NCI-H524 (cell line): ENCODE measurements around the gene HLA-B.
A peak's percentile ranks its signal among the peaks of the same experiment; 100 is the strongest.
"Not testable (repeated sequence)": the region's sequence is repeated elsewhere in the genome, so short reads cannot be mapped to it uniquely, and the experiment has no call there.

Source experiments
- DNase-seq, 2 experiments: peaks; one replicate each; lab custom pipeline; 2025; lab: John Stamatoyannopoulos, UW

The HLA-B gene

GRCh38 chr6:31356946-31357466 lies at the start of gene HLA-B:
TSS of gene HLA-B (minus strand) at chr6:31357179. CDS start at chr6:31357158, 21 bp downstream.
- DNase-seq = peak in 1 of 2 experiments; percentile 31

DNA sequence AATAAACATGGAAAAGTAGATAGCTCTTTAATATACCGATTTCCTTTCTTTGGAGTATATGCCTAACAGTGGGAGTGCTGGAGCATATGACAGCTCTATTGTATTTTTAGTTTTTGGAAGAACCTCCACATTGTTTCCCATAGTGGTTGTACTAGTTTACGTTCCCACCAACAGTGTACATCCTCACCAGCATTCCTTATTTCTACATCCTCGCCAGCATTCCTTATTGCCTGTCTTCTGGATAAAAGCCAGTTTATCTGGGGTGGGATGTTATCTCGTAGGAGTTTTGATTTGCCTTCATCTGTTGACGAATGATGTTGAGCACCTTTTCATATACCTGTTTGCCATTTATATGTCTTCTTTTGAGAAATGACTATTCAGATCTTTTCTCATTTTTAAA lies 49.0 kb upstream of the HLA-B start:
- no peak for DNase-seq

DNA sequence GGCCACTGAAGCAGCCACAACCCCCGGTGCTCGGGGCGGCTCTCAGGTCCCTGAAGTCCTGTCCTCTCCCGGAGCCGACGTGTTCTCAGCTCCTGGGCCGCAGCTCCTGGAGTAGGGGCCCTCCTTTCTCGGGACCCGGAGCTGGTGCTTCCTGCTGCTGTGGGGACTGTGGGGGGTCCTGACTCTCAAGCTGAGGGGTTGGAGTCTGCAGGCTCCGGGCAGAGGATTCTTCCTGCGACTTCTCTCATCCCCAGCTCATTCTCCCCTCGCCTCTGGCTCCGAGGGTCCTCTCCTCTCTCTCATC lies 47.0 kb upstream of the HLA-B start:
- not testable (repeated sequence) for DNase-seq

- DNase-seq = no peak
Measured at GRCh38 chr6:31403283-31404060, 46.5 kb upstream of the HLA-B start, which contains the start of gene MICA. TSS of gene MICA (plus strand) at chr6:31403595. CDS start at chr6:31403633, 38 bp downstream.

GRCh38 chr6:31402324-31403282 lies 45.6 kb upstream of the HLA-B start:
- no peak for DNase-seq

DNA sequence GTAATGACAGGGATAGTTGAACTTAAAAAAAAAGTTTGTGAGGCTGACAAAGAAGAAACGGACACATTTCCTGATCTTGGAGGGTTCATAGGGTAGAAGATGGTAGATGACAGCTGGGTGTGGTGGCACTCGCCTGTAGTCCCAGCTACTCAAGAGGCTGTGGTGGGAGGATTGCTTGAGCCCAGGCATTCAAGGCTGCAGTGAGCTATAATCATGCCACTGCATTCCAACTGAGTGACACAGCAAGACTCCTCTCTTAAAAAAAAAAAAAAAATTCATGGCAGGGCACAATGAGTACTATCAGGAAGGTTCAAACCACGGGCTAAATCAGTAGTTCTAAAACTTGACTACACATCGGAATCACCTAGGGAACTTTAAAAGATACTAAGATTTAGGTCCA lies 44.4 kb upstream of the HLA-B start:
- DNase-seq = no peak

GRCh38 chr6:31400467-31401289 lies 43.7 kb upstream of the HLA-B start:
- DNase-seq = no peak

GRCh38 chr6:31399589-31400466 lies 42.8 kb upstream of the HLA-B start:
- peak in 1 of 2 experiments; percentile 26 for DNase-seq

DNA sequence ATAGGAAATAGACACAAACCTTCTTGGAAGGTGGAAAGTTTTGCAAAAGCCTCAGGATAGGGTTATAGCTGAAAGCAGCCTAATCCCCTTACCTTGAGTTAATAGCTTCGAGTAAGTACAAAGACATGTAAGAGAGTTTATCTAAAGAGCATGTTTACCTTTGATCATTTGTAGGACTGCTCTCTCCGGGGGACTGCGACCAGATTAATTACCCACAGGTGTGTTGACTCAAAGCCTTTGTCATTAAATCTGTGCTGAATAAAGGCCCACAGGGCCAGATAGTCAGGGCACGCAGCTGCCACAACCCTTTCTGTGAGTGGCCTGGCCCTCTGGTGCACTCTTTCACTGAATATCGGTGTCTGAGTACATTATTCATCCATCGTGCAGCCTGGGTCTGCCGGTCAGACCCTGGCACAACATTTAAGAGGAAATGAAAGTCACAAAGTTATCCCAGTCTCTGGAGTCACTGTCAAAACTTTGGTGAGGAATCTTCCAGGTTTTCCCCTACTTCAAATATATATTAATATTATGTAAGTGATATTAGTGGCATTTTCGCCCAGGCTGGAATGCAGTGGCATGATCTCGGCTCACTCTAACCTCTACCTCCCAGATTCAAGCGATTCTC lies 41.0 kb upstream of the HLA-B start:
- no peak for DNase-seq

DNA sequence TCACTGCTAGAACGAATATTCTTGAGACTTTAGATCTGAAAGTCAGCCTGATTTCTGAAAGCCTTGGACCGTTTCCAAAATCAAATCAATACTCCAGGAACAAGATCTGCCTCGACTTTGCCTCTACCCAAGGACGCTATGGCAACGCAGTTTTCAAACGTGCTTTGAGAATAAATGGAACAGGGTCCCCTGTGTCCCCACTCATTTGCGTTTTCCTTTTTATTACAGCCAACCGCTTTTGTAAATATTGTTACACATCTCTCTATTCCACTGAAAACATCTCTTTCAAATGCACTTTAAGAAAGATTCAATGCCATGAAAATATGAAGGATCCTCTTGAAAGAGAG lies 40.1 kb upstream of the HLA-B start:
- not testable (repeated sequence) for DNase-seq

- peak; percentile 53 to 71 for DNase-seq
Measured at GRCh38 chr6:31396422-31397152, 39.6 kb upstream of the HLA-B start.

GRCh38 chr6:31395832-31396231 lies 38.9 kb upstream of the HLA-B start:
- no peak for DNase-seq

DNA sequence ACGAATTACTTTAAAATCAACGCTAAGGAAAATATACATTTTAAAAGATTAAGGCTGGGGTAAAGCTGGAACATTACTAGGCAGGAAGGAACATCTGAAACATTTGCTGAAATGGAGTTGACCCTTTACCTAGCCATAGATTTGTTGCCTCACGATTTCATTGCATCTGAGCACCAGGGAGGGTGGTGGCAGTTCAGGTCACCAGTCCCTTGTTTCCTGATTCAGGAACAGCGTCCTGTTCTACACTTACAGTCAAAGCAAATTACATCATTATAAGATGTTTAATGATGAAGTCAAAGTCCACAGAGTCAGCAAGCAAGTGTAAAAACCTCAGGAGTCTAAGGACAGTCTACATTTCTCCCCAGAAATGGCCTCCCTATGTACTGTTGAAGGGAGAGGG lies 37.4 kb upstream of the HLA-B start:
- DNase-seq = no peak

DNA sequence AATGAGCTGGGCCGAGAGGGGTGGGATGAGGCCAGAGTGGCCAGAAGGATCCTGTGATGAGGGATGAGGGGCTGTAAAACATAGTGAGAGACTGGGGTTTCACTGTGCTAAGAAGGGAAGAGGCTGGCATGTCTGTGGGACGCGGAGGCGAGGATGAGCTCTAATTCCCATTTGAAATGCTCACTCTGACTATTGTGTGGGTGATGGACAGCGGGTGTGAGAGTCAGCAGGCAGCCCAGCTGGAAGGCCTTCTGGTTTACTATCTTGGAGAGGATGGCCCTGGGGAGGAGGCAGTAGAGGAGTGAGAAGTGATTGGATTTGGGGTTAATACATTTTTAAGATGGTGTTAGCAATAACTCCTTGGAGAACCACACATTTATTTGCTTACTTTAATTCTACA lies 37.0 kb upstream of the HLA-B start:
- no peak for DNase-seq

- not testable (repeated sequence) for DNase-seq
Measured at GRCh38 chr6:31389802-31390132, 32.8 kb upstream of the HLA-B start.

DNA sequence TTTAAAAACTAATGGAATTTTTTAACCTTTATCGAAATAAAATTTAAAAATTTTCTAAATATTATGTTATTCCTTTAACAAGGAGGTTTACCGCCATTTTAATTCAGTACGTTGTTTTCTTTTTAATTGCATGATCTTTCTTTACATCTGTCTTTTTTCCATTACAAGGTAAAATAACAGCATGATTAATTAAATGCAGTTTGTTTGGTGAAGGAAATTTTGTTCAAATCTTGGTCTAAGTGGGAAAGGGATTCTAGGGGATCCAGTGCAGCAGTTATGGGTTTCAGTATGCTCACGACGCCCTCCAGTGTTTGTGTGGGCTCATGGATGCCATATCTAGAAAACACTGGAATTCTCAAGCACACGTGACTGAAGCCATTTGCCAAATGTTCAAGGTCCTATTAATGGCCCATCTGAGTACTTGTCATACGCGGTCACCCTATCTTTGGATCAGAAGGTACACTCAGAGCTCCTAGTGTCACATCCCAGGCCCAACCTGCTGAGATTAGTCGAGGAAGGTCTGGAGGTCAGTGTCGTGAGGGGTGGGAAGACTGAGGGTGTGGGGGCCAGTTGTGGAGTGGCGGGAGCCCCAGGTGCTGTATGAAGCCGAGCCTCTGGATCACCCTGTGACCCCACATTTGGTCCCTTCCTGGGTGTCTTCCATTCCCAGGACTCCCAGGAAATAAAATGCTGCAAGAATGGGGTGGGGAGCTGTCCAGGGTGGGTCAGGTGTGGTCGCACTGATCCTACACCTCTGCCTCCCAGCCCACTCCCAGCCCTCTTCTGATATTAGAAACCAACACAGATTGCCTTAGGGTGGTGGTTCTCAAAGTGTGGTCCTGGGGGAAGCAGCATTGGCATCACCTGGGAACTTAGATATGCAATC lies 32.2 kb upstream of the HLA-B start:
- not testable (repeated sequence) for DNase-seq

- DNase-seq = no peak
Measured at GRCh38 chr6:31386977-31387376, 30.0 kb upstream of the HLA-B start.

DNA sequence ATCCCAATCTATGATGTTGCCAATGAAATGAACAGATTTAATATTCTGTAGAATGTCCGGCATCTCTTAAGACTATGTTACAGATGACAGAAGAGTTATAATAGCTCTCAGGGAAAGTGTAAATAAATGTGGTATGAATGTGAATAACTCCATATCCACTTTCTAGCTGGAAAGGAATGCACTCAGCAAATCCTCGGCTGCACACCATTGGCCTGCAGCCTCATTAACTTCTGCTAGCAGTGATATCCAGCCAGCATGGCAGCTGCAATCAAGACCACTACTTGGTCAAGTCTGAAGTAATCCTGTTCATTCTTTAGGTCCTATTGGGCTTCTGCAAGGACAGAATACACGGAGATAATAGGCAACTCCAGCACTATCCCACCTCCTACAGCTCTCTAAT lies 29.1 kb upstream of the HLA-B start:
- no peak for DNase-seq

- DNase-seq = no peak
Measured at GRCh38 chr6:31385041-31385440, 28.1 kb upstream of the HLA-B start.
